Omental fat pad (tissue), 4 donors: ENCODE results near the gene ILK. TPM values are rescaled to one million over a fixed set of nuclear protein-coding genes. Genes with fewer than 3 reads are reported as not detected.

ENCODE experiments used
- ATAC-seq: fragments of 150-250 bp; one replicate; pipeline ENCODE4 v1.9.1; 2016; ENCODE audit warnings: mild to moderate bottlenecking, moderate library complexity; ENCODE audit not compliant: low FRiP score
- DNase-seq: peaks from one replicate; pipeline ENCODE4 v3.0.0-alpha.2; 2019; ENCODE audit warnings: low spot score
- total RNA-seq, 4 donors: library from RNA; depleted of rRNA; stranded (reverse); fragments of >200 nt; gene quantifications; one replicate each; pipeline ENCODE4 v1.1.0, GENCODE V29; 2016
- TF ChIP-seq, protein P1 (sequence below), 3 donors: fragments of 450-650 bp; IDR thresholded peaks; one replicate each; pipeline ENCODE4 v1.5.1; 2016 to 2017; ENCODE audit warnings: antibody characterized with exemption in 3 of 3, mild to moderate bottlenecking in 3 of 3, moderate library complexity in 2 of 3

ILK gene
- total RNA-seq, 4 donors from 2014 or later: 92.1 to 189 (median 118) TPM

DNA sequence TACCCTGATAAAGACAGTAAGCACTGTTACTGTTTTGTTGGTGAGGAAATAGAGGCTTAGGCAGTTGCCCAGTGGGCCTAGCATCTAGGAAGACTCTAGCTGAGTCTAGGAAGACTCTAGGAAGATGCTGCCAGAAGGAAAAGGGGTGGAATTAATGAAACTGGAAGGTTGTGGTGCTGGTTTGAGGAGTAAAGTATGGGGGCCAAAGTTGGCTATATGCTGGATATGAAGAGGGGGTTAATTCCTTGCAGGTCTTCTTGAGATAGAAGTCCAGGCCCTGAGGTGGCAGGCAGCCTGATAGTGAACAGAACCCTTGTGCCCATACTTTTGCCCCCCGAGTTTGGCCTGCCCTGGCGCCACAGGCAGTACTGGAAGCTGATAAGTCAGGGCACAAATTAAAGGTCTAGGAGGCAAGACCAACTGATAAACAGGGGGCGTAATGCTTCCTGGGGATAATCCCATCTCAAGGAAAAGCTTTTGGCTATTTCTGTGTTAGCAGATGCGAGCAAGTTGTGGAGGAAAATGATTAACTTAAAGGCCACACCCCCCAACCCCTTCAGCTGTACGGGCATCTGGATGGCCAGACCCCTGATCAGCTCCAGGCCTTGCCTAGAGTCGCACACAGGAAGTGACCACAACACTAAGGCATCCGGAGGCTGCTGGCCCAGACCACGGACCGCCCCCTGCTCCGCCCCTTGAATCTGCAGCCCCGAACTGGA is 3.1 kb downstream of the ILK start:
- ATAC-seq: peak; percentile 72
- DNase-seq: peak; percentile 76
- TF ChIP-seq, protein P1, sequence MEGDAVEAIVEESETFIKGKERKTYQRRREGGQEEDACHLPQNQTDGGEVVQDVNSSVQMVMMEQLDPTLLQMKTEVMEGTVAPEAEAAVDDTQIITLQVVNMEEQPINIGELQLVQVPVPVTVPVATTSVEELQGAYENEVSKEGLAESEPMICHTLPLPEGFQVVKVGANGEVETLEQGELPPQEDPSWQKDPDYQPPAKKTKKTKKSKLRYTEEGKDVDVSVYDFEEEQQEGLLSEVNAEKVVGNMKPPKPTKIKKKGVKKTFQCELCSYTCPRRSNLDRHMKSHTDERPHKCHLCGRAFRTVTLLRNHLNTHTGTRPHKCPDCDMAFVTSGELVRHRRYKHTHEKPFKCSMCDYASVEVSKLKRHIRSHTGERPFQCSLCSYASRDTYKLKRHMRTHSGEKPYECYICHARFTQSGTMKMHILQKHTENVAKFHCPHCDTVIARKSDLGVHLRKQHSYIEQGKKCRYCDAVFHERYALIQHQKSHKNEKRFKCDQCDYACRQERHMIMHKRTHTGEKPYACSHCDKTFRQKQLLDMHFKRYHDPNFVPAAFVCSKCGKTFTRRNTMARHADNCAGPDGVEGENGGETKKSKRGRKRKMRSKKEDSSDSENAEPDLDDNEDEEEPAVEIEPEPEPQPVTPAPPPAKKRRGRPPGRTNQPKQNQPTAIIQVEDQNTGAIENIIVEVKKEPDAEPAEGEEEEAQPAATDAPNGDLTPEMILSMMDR (IDR thresholded peaks at IDR 0.05): no peak

DNA sequence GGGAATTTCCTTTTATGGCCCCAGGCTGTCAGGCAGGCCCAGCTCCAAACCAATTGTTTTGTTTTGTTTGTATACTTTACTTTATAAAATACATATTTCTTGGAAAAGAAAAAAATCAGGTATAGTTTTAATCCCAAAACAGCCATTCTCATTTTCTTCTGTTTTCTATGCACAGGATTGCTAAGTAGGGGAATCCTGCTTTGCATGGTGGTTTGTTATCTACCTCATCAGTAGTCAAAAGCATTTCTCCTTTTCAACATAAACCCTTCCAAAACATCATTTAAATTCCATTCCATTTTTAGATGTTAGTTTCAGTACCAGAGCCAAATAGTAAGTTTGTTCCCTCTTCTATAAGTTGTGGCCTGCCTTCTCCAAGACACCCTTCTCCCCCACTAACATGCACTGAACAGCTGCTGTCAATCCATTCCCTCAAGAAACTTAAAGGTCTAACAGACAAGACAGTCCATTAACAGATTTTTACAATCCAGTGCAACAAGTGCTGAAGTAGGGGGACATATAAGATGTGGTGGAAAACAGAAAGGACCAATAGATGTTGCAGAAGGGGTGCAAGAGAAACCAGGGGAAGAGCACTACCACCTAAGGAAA is 3.7 kb downstream of the ILK start:
- TF ChIP-seq, protein P1 (IDR thresholded peaks at IDR 0.05): no peak
- ATAC-seq (no peak), DNase-seq (no peak)

DNA sequence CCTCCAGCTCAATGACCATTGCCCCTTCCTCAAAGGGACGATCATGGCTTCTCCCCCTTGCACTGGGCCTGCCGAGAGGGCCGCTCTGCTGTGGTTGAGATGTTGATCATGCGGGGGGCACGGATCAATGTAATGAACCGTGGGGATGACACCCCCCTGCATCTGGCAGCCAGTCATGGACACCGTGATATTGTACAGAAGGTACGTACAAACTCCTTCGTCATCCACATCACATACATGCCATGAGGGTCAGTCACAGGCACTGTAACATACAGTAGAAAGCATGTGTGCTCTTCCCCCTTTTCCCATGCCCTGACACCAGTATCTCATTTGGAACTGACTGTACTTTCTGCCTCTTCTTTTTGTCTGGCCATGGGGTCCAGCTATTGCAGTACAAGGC is 4.4 kb downstream of the ILK start:
- DNase-seq: no peak

DNA sequence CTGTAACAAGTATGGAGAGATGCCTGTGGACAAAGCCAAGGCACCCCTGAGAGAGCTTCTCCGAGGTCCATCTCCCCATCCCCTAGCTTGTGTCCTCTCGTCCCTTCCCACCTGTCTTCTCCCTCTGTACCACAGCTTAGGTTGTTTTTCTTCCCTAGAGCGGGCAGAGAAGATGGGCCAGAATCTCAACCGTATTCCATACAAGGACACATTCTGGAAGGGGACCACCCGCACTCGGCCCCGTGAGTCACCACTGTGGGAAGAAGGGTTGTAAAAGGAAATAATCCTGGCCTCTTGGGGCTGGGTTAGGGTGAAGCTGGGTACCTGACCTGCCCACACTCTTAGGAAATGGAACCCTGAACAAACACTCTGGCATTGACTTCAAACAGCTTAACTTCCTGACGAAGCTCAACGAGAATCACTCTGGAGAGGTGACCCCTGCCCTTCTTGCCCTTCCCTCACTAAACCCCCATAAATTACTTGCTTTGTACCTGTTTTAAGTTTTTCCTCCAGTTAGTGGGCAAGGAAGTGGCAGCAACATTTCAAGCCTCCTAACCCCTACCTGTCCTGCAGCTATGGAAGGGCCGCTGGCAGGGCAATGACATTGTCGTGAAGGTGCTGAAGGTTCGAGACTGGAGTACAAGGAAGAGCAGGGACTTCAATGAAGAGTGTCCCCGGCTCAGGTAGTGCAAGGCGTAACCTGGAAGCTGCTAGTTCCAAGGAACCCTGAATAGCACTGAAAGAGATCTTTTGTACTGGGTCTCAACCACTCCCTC is 5.3 kb downstream of the ILK start:
- ATAC-seq (no peak), DNase-seq (peak; percentile 14)
- TF ChIP-seq, protein P1 (IDR thresholded peaks at IDR 0.05): no peak

More for the DNA sequence above, 4.4 kb downstream of the ILK start:
- TF ChIP-seq, protein P1 (IDR thresholded peaks at IDR 0.05): no peak
- no peak for ATAC-seq

DNA sequence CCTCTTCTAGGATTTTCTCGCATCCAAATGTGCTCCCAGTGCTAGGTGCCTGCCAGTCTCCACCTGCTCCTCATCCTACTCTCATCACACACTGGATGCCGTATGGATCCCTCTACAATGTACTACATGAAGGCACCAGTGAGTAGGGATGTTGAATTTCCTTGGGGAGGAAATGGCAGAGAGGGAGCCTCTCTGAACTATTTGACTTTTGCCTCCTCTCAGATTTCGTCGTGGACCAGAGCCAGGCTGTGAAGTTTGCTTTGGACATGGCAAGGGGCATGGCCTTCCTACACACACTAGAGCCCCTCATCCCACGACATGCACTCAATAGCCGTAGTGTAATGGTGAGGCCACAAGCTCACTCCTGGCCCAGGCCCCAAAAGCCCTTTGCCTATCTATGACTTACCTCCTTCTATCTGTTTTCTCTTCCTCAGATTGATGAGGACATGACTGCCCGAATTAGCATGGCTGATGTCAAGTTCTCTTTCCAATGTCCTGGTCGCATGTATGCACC is 6.0 kb downstream of the ILK start:
- DNase-seq: no peak
- ATAC-seq: no peak
- TF ChIP-seq, protein P1 (IDR thresholded peaks at IDR 0.05): no peak

DNA sequence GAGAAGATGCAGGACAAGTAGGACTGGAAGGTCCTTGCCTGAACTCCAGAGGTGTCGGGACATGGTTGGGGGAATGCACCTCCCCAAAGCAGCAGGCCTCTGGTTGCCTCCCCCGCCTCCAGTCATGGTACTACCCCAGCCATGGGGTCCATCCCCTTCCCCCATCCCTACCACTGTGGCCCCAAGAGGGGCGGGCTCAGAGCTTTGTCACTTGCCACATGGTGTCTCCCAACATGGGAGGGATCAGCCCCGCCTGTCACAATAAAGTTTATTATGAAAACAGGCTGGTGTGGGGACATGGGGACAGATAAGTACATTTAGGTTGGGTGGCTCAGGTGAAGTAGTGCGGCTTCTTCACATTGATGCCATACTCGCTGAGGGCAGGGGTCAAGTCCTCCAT is 7.0 kb downstream of the ILK start:
- TF ChIP-seq, protein P1 (IDR thresholded peaks at IDR 0.05): no peak
- ATAC-seq: no peak
- DNase-seq: peak; percentile 17
